ENCODE measurements around the gene MYO15B.
"Not testable (repeated sequence)": the region's sequence is repeated elsewhere in the genome, so short reads cannot be mapped to it uniquely, and the experiment has no call there.

The MYO15B gene

DNA sequence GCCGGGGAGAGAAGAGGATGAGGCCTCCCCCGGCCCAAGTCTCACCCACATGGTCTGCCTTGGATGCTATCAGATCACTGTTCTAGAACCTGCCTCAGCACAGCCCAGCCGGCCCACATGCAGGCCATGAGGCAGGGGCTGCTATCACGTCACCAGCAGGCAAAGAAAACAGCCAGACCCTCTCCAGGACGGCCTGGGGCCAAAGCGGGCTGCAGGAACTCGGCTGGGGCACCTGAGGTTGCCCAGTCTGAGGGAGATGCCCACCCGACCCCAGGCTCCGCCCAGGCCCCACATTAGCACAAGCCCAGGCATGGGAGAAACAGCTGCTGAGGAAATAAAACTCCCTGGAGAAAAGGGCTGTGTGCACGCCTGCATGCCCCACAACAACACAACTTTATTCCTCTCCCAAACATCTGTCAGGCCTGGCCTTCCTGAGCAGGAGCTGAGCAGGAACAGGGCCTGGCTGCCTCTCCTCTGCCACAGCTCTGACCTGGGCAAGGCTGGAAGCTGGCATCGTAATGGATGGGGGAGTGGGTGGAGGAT lies 39.0 kb downstream of the MYO15B start:
- DNase-seq = no peak

DNA sequence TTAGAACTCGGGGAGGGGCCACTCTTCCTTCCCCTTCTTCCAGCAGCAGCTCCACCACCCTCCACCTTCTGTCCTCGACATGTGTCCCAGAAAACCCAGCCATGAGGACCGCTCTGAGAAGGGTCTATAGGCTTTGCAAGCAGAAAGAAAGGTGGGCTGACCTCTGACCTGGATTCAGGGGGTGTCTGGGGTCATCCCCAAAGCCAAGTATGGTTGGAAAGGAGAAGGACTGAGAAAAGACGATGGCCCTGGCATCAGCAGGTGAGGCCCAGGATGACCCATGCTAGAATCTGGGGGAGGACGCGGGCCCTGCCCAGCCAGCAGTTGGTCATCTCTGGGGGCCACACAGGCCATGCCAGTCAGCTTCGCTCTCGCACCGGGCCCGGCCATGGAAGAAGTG lies 39.5 kb downstream of the MYO15B start:
- no peak for DNase-seq

DNA sequence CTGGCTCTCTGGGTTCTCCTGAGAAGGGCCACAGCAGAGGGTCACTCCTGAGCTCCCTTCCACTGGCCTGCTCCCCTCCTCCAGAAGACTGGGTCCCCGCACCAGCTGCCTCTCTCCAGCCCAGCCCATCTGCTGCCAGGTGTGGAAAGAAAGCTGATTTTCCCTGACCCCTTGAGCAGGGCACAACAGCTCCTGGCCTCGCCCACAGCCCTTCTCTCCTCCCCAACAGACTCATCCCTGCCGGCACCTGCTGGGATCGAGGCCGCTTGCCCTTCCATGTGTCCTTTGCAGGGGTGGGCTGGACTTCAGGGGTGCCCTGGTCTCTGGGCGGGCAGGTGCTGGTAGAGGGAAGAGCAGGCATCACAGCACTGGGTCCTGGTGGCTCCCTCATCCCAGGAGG lies 40.8 kb downstream of the MYO15B start:
- no peak for DNase-seq

DNA sequence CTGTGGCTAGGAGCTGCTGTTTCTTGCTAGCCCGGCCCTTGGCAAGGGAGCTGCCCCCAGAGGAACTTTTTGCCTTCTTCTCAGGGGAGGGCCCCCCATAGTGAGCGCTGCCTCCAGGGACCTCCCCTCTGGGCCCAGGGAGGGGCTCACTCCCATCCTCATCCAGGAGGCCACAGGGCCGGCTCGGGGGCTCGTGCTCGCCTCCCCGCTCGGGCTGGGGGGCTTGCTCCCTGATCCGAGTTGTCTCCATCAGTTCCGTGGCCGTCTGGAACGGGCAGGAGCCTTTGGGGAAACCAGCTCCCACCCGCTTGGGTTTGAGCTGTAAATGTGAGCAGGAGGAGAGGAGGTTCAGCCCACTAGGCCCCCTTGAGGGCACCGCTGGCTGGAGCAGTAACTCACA lies 41.6 kb downstream of the MYO15B start:
- no peak for DNase-seq

DNA sequence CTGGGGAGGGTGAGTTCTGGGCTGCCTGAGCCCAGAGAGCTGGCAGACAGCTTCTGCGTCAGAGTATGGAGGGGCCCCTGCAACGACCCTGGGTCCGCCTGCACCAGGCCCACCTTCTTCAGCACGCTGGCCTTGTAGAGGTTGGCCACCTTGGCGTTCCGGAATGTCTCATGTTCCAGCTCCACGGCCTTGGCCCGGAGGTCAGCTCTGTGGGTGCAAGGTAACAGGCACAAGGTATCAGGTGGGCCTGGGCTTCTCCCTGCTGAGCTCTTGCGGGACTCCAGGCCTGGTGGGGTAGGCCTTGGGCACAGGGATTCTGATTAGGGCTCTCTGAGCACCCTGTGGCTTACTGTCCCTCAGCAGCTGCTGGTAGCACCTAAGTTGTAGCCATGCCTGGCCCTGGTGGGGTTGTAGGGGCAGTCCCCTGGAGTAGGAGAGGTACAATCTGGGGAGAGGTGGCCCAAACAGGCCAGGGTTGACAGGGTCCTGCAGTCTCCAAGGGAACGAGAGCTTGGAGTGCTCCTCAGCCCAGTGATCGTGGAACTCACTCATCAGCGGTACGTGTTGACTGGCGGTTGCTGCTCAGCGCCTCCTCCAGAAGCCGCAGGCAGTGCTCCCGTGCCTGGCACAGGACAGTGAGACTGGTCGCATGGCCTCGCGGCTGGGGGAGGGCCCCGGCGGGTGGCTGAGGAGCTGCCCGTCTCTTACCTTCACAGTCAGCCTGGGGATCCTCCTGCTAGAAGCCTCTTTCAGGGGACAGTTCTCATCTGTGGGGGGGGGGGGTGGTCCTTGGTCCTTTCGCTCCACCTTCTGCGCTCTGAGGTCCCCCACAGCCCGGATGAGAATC lies 42.7 kb downstream of the MYO15B start:
- no peak for DNase-seq

DNA sequence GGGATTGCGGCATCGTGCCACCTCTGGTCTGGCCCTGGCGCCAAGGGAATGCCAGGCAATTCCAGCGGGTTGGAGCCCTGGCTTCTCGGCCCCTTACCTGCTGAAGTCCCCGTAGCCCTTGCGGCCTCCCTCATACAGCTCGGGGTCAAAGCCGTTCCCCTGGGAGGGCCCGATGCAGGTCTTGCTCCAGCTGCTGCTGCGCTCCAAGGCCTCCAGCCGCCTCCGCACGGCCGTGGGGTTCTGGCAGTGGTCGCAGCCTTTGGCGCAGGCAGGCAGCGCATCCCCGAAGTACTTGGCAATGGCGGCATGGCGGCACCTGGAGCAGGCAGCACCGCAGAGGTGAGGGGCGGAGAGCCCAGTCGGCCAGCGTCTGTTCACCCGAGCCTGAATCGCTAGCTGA lies 43.8 kb downstream of the MYO15B start:
- no peak for DNase-seq

DNA sequence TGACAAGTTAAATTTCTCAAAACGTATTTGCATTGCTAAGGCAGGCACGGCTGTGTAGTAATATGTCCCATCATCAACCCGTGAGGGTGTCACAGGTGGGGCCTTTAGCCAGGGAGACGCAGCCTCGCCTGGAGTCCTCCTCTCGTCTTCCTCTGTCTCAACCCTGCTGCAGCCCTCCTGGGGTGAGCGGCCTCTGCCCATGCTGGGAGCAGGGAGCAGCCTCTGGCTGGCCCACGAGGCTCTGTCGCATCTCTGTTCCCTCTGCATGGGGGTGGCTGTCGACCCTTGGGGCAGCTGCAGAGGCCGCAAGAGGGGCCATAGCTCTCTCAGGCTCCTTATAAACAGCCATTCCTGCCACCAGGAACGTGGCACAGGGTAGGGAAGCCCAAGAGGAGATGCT lies 44.8 kb downstream of the MYO15B start:
- no peak for DNase-seq

DNA sequence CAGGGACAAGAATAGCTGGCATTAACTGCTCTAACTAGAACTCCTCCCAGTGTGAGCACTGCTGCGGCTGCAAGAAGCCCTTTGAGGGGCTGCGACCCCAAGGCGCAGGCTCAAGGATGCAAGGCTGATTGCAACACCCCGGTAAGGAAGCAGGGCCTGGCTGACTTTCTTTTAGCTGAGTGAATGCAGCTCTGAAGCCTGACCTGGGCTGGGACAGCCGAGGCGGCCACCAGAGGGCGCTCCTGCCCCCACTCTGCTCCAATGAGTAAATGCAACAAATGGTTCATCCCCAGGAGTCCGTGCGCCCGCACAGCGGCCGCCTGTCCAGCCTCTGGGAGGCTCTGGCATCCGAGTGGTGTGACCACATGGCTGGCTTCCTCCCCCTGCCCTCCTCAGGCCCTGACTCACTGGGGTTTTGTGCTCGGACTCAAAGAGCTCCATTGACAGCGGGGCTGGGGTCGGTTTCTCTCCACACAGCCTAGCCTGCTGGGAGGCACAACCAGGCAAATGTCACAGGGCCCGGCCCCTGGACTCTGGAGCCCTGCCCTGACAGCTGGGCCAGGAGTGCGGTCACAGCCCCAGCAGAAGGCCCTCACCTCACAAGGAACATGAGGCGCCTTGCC lies 45.4 kb downstream of the MYO15B start, which contains the start of gene SMIM5:
Gene SMIM5, plus strand, starts transcription at position 572 of the 623 bp plus-strand sequence. CDS start 6,768 bp downstream, outside the sequence.
- DNase-seq = no peak

DNA sequence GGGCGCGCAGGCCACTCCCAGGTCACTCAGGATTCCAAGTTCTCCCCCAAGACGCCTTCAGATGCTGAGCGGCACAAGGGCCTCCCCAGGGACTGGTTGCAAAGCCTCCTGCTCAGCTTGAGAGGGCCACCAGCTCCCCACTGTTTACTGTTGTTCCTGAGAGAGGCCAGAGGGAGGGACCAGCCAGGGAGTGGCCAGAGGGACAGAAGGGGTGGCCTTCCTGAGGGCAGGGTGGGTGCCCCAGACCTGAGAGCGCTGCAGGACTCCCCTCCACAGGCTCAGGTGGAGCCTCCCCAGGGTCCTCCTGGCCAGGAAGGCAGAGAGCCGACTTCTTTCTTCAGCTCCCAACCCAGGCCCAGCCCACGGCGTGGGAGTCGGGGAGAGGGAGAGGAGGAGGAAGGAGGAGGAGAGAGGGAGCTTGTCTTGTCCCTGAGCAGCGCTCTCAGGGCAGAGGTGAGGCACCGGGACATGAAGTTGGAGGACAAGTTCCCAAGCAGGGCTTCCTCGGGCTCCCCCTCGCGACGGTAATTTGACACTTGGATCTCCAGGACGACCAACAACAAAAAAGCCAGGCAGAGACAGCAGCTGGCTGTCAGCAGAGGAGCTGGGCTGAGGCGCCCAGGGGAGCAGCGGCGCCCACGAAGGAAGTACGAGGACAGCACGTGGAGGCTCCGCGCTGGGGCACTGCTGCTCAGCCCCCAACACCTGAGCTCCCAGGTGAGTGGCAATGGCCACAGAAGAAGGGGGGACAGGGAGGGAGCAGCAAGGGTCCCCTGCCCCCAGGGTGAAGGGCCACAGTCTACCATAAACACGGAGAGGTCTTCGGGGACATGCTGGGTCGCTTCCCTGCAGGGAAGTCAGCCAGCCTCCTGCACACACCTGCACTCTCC lies 46.1 kb downstream of the MYO15B start:
- DNase-seq = peak; percentile 70

DNA sequence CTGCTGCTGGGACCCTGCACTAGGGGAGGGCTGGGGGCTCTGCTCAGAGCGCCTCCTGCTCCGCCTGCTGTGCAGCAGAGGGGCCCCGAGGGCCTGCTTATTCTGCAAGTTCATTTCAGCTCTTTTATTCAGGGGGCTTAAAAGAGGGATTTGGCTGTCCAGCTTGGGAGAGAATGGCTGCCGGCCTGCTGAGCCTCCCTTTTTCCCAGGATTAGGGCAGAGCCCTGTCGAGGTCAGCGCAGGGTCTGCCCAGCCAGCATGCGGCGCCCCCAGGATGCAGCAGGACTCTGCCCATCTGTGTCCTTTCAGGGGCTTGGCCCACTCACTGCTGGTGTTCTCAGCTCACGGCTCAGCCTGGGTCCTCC lies 46.8 kb downstream of the MYO15B start:
- no peak for DNase-seq

DNA sequence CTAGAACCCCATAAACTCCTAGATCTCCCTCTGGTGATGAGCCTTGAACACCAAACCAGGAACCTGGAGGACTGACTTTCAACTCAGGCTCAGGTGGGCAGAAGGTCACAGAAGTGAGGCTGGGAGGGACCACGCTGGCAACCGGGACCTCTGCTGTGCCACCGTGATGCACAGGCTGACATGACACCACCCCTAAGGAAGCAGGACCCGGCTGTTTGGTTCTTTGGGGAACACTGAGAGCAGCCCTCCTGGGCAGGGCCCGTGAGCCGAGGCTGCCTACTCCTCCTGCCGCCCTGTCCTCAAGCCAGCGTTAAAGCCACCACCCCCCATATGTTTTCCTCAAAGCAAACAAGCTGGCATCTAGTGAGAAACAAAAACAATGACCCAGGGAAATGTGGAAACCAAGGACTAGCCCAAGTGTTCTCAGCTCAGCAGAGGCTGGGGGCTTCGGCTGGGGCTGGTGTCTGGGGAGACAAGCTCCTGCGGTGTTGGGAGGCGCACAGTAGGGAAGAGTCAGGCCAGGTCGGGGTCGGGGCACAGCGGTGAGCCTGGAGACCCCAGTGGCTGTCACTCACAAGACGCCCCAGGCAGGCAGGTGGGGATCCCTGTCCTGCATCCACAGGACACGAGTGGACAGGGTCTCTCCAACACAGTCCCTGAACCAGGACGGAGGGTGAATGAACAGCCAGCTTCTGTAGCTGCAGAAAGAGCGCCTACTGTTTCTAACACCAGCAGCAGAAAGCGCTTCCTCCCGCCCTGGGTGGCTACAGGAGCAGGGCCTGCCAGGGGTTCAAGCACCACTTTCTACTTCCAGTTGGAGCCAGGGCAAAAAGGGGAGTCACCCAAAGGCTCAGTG lies 47.4 kb downstream of the MYO15B start:
- DNase-seq = no peak

DNA sequence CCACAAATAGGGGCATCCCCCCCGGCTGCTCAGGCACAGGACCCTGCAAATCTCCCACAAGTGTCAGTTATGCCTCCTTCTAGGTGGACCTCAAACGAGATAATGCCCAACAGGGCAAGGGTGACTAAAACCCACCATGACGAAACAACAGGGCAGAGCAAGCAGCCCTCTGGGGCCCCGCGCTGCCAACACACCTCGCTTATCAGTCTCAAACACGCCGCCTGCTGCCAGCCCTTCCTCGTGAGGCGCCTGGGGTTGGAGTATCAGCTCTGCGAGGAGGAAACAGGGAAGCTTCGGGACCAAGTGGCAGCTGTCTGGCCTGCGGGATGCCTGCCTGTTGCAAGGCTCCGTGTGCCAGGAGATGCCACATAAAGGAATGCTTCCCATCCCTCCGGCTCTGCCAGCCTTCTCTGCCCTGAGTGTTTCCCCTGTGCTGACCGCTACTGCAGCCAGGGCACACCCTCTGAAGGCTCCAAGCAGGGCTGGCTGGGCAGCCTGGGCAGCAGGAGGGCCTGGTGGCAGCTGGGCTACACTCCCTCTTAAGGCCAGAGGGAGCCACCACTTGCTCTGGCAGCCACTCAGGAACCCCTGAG lies 48.1 kb downstream of the MYO15B start:
- DNase-seq = no peak

DNA sequence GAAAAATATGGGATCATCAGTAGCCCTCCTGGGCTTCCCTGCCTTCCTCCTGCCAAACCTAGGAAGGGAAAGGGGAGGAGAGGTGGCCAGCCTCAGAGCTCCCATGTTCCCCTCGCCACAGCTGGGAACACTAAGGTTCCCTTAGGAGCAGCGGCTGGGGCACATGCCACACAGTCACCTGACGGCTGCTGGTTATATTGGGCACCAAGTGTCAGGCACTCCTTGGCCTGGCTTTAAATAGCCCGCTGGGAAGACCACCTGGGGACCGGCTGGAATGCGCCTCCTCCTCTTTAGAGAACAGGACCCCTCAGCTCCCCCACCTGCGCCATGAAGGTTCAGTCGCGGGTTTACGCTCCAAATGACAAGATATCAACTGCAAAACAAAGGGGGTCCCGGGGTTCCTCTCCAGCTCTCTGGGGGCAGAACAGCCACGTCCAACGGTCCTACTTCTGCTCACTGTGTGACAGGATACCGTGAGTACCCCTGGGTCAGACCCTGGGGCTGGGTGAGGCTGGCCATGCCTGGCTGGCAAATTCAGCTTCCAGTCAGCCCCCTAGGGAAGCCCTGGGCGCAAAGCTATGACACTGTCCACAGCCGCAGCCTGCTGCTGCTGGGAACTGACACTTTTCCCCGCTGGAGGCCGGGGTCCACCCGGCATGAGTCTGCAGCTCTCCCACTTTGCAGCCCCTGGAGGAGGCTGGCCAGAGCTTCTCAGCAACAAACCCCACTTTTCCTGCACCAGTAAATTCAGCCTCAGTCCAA lies 49.0 kb downstream of the MYO15B start:
- no peak for DNase-seq

DNA sequence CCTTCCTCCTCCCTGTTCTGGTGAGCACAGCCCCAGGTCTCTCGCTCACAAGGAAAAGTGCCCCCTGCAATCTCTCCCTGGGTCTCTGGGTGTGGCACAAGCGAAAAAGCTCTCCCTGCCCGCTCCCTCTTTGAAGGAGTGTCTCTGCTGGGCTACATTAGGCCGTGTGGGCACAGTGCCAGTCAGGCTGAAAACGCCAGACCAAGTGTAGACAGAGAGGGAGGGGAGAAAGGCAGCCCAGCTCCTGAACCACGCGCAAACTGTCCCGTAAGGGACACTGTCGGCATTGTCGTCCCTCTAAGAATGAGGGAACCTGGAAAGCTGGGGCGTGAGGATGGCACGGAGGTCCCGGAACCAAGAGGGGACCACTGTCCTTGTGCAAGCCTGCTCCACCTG lies 49.5 kb downstream of the MYO15B start:
- no peak for DNase-seq

DNA sequence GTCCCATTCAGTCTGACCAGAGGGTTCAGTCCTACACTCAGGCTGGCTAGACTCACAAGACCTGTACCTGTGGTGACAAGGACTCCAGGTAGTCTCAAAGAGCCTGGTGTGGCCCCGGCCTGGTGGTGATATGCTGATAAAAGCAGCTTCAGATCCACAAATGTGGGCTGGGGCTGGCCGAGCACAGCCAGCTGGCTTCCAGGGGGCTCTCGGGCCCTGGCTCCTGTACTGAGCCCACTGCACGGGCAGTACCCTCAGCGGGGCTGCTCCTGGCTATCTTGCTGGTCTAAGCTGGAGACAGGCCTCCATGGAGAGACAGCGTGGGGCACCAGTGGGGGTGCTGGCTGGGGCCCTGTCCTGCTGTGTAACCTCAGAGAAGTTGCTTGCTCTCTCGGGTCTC lies 50.0 kb downstream of the MYO15B start:
- no peak for DNase-seq

DNA sequence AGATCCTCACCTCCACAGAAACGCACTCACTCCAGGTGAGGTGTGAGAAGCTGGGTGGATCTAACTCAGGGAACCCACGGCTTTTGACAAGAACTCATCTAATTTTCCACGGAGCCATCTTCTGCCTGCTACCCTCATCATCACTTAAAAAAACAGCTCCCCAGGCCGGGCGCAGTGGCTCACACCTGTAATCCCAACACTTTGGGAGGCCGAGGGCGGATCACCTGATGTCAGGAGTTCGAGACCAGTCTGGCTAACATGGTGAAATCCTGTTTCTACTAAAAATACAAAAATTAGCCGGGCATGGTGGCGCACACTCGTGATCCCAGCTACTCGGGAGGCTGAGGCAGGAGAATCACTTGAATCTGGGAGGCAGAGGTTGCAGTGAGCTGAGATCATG lies 50.4 kb downstream of the MYO15B start:
- DNase-seq = not testable (repeated sequence)

DNA sequence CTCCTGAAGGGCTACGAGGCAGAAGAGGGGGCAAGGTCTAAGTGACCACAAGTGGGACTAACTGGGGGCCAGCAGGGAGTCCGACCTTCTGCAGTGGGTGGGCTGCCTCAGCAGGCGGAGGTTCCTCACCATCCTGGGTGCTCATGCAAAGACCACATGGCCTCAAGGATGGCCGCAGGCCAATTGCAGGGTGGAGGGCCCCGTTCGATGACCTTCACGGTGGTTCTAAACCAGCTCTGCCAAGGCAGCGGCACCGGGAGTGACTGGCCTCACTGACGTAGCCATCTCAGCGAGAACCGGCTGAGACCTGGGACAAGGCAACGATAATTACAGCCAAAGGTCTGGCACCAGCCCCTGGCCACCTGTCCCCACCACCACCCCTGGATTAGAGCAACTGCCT lies 51.3 kb downstream of the MYO15B start:
- DNase-seq = no peak

DNA sequence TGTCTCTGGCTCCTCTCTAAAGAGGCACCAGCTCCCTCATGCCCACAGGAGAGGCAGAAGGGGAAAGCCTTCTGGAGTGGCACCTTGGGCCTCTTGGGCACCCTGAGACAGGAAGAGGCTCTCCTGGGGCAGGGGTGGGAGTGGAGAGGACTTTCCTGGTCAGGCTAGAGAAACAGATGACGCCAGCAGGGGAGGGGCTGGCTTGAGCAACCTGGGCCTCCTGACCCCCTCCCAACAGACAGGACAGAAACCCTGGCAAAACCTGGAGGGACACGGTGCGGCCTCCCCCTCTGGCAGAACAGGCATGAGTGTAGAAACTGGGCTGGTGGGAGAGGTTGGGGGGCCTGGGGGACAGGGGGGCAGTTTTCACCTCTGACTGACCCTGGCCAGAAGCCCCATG lies 51.7 kb downstream of the MYO15B start:
- DNase-seq = no peak

DNA sequence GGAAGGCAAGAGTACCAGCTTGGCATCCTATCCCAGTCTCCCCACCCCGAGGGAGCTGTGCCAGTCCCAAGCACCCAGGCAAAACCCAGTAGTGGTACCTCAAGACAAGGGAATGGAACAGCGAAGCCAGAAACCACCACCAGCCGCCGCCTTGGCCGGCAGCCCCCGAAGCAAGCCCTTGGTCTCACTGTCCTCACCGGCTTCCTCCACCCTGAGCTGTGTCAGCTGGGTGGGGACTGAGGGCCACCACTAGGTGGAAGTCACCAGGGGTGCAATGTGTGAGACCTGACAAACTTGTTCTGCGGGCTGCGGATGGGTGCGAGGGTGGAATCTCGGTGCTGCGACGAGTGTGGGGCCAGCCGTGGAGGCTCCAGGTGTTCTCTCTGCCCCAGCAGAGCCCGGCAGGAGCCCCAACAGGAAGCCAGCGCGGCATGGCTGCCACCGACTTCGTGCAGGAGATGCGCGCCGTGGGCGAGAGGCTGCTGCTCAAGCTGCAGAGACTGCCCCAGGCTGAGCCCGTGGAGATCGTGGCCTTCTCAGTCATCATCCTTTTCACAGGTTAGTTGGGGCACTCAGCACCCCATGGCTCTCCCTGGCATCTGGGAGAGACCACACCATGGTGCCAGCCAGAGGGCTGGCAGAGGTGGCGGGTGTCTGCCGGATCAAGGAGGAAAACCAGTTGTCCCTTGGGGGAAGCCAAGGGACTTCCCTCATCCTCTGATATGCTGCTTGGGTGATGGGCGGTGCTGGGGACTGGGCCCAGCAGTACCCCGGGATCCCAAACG lies 52.4 kb downstream of the MYO15B start:
- no peak for DNase-seq

DNA sequence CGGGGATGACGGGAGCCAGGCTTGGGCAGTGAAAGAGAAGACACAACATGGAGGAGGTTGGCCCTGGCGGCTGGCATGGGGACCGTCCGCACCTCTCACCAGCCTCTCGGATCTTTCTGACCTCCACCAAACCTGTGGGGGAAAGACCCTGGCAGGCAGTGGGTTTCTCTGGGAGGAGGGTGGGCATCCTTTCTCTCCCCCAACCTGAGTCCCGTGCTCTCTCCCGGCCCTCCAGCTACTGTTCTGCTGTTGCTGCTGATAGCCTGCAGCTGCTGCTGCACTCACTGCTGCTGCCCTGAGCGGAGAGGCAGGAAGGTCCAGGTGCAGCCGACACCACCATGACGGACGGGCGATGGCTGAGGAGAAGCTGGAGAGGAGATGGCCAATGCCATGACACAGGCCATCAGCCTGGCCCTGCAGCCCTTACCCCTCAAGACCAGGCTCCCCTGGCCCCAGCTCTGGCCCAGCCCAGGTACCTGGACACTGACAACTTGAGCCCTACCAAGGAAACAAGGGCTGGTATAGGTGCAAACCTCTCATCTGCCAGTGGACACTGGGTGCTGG lies 53.0 kb downstream of the MYO15B start:
- DNase-seq = no peak
